ENCODE data around the gene MAFG.

GRCh38 chr17:81917565-81918332 is 9.8 kb downstream of the MAFG start, which contains the start of gene SIRT7:
- TF ChIP-seq ZNF121 (CRISPR knock-in tag; IDR thresholded peaks at IDR 0.05) (no peak), ZNF423 (CRISPR knock-in tag; IDR thresholded peaks at IDR 0.05) (no peak), TCF7 (CRISPR knock-in tag; IDR thresholded peaks at IDR 0.05; ENCODE audit: low read depth) (no peak), CTCF (IDR thresholded peaks at IDR 0.05) (no peak), HMGXB4 (CRISPR knock-in tag; IDR thresholded peaks at IDR 0.05) (no peak; the same call in 1 of the 2 replicates), TEAD4 (CRISPR knock-in tag; IDR thresholded peaks at IDR 0.05) (no peak), NR2C2 (CRISPR knock-in tag; IDR thresholded peaks at IDR 0.05) (no peak), ZNF263 (CRISPR knock-in tag; IDR thresholded peaks at IDR 0.05; ENCODE audit: low read depth) (no peak)

Data from WTC11 (cell line).